Kidney (tissue), 14 donors: Measurements from ENCODE around the gene ARHGAP23. TPM values are rescaled to one million over a fixed set of nuclear protein-coding genes. Genes with fewer than 3 reads are reported as not detected.

Experiments
- DNase-seq, 5 donors: peaks; one replicate each; pipeline ENCODE4 v3.0.0-alpha.2; 2013 to 2020
- FAIRE-seq: peaks from 2 replicates; lab custom pipeline; 2012; peaks lifted over from hg19 to GRCh38; lab: Jason Lieb, UNC
- H3K27ac ChIP-seq, 2 donors: one replicate each; pipeline ENCODE4 v1.7.0; 2013; ENCODE audit warnings: low read depth in 2 of 2, low read length in 2 of 2, inconsistent platforms in 1 of 2
- H3K27me3 ChIP-seq: one replicate; pipeline ENCODE4 v1.7.1; 2013; ENCODE audit warnings: low read length, inconsistent platforms; ENCODE audit not compliant: control insufficient read depth, insufficient read depth
- H3K36me3 ChIP-seq, 3 donors: one replicate each; pipeline versions ENCODE4 v1.7.0 to v1.7.1; 2013; ENCODE audit warnings: low read length in 3 of 3, control low read depth in 1 of 3, inconsistent platforms in 1 of 3; ENCODE audit not compliant: insufficient read depth in 3 of 3, control insufficient read depth in 2 of 3
- H3K4me1 ChIP-seq, 3 donors: one replicate each; pipeline versions ENCODE4 v1.7.0 to v1.7.1; 2013; ENCODE audit warnings: low read length in 3 of 3, inconsistent platforms in 1 of 3, low read depth in 1 of 3; ENCODE audit not compliant: control insufficient read depth in 2 of 3, insufficient read depth in 2 of 3
- H3K4me3 ChIP-seq, 3 donors: one replicate each; pipeline versions ENCODE4 v1.7.0 to v1.8.1; 2013; ENCODE audit warnings: low read length in 3 of 3, control low read depth in 1 of 3, inconsistent platforms in 1 of 3
- H3K9ac ChIP-seq, 3 donors: one replicate each; pipeline versions ENCODE4 v1.7.0 to v1.7.1; 2013; ENCODE audit warnings: low read length in 3 of 3, control low read depth in 1 of 3, inconsistent platforms in 1 of 3
- H3K9me3 ChIP-seq, 3 donors: one replicate each; pipeline versions ENCODE4 v1.7.0 to v1.7.1; 2013; ENCODE audit warnings: low read length in 3 of 3, control low read depth in 1 of 3, inconsistent platforms in 1 of 3; ENCODE audit not compliant: control insufficient read depth in 2 of 3, insufficient read depth in 1 of 3
- intact Hi-C: fragments of 100-400 bp; cut with DNase I; formaldehyde crosslinking; loops from one replicate; pipeline ENCODE4 v1.11.1; 2022
- polyA plus RNA-seq: library from polyadenylated mRNA; stranded (reverse); fragments of 350-450 nt; fragmentation: Illumina TruSeq; extraction: RNeasy Lipid Tissue Mini Kit (QIAGEN cat#74804); gene quantifications from one replicate; pipeline ENCODE4 v1.2.3, GENCODE V29; 2014; ENCODE audit warnings: low read depth, low replicate concordance; ENCODE audit not compliant: insufficient read depth
- total RNA-seq: library from RNA; stranded (reverse); fragmentation: NEBNext Ultra II Directional; extraction: Animal tissue kit (Norgen Biotek cat#: 25700); gene quantifications from one replicate; pipeline ENCODE4 v1.2.1, GENCODE V29; 2021
- TF ChIP-seq, protein P1 (sequence below): IDR thresholded peaks from 3 replicates; pipeline ENCODE4 v1.5.1; 2012; ENCODE audit warnings: mild to moderate bottlenecking, moderate library complexity, borderline replicate concordance; ENCODE audit not compliant: insufficient read depth; ENCODE audit errors: extremely low read depth
- donor health status: control.
- donor health status: control.
- donor health status: control.
- donor health status: control.
- donor health status: control.
- donor health status: DM: yes; HTN: yes; CAD: no.
- donor health status: Normal renal cell carcinoma (clear cell type).

ARHGAP23 gene
- total and polyA plus RNA-seq, 2 donors from 2014 or later, result 7.6 to 53.8 TPM

DNA sequence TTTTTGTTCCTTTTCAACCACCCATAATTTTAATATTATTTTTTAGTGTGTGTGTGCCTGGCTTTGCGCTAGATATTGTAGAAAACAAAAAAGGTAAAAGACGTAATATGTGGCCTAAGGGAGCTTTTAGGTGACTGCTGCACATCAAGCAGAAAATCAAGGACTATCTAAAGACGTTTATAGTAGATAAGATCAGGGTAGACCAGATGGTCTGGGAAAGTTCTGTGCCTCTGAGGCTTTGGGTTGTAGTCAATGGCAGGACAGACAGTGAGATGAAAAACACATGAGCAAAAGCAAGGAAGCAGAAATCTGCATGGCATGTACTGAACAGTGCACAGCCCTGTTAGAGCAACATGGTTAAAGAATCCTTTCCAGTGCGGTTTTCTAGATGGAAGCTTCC, 26.8 kb upstream of the ARHGAP23 start:
- H3K27ac ChIP-seq, result no peak overlapping the region
- no peaks in the 10 kb centered on the region for H3K9me3 ChIP-seq
- DNase-seq (no peak), FAIRE-seq (no peak)
- intact Hi-C loops, result no loop called here
- H3K36me3 ChIP-seq, result peaks cover 2 to 44% (median 24%) of the 10 kb centered on the region in 3 donors
- TF ChIP-seq, protein P1, sequence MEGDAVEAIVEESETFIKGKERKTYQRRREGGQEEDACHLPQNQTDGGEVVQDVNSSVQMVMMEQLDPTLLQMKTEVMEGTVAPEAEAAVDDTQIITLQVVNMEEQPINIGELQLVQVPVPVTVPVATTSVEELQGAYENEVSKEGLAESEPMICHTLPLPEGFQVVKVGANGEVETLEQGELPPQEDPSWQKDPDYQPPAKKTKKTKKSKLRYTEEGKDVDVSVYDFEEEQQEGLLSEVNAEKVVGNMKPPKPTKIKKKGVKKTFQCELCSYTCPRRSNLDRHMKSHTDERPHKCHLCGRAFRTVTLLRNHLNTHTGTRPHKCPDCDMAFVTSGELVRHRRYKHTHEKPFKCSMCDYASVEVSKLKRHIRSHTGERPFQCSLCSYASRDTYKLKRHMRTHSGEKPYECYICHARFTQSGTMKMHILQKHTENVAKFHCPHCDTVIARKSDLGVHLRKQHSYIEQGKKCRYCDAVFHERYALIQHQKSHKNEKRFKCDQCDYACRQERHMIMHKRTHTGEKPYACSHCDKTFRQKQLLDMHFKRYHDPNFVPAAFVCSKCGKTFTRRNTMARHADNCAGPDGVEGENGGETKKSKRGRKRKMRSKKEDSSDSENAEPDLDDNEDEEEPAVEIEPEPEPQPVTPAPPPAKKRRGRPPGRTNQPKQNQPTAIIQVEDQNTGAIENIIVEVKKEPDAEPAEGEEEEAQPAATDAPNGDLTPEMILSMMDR, result no peak
- no peaks in the 10 kb centered on the region for H3K4me1 ChIP-seq
- H3K9ac ChIP-seq, result no peak overlapping the region
- H3K27me3 ChIP-seq, result no peaks in the 10 kb centered on the region
- H3K4me3 ChIP-seq, result no peak overlapping the region

DNA sequence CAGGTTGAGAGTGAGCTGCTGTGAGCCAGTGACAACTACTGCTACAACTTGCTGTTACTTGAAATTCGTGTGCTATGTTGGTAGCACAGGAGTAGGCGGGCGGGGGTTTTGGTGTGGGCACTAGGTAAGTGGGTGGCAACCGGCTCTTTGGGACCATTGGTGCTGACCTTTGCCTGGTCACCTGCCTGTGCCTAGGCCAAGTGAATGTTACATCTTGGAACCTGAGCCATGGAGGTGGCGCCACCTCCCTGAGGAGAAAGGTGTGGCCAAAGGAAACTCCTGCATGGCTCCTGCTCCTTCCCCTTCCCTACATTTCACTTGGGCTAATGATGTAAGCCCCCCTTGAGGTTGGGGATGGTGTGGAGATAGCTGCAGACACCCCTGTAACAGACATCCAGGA, 25.4 kb upstream of the ARHGAP23 start:
- DNase-seq (peak in 1 of 5 donors; percentile 16), FAIRE-seq (no peak)
- Histone ChIP-seq H3K4me3 (no peak overlapping the region), H3K9me3 (no peaks in the 10 kb centered on the region), H3K9ac (no peak overlapping the region), H3K27me3 (no peaks in the 10 kb centered on the region), H3K4me1 (no peaks in the 10 kb centered on the region), H3K36me3 (peaks cover 2 to 30% (median 14%) of the 10 kb centered on the region in 3 donors), H3K27ac (no peak overlapping the region)
- intact Hi-C loops, result no loop called here
- TF ChIP-seq, protein P1, result no peak

DNA sequence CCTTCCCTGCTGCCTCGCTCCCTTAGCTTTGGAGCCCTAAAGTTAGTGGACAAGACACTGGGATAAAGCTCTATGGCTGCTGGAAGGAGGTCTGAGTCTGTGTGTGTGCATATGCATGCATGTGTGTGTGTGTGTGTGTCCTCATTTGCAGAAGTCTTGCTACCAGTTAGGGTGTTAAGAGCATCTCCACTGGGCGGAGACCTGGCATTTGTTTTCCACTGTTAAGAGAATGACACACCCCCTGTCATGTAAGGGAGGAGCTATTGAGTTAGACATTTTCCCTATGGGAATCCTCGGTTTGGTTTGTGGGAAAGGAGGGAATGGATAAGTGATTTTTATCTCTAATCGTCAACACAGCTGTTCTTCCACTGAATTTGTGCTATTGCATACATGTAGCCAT, 24.8 kb upstream of the ARHGAP23 start:
- TF ChIP-seq, protein P1, result no peak
- no peak overlapping the region for H3K9ac ChIP-seq
- DNase-seq (peak in 3 of 5 donors; percentile 29 to 74 (median 36)), FAIRE-seq (no peak)
- intact Hi-C loops, result no loop called here
- H3K9me3 ChIP-seq, result no peaks in the 10 kb centered on the region
- H3K4me1 ChIP-seq, result no peaks in the 10 kb centered on the region
- H3K27ac ChIP-seq, result no peak overlapping the region
- H3K4me3 ChIP-seq, result no peak overlapping the region
- H3K36me3 ChIP-seq, result peaks cover 2 to 29% (median 13%) of the 10 kb centered on the region in 3 donors
- no peaks in the 10 kb centered on the region for H3K27me3 ChIP-seq
